Thoracic aorta (tissue), 2 donors: ENCODE measurements around the gene ST6GALNAC4. TPM values are rescaled to one million over a fixed set of nuclear protein-coding genes. Genes with fewer than 3 reads are reported as not detected.

Experiments used
- ATAC-seq: fragments of 150-250 bp; one replicate; pipeline ENCODE4 v1.8.0; 2017; ENCODE audit warnings: low read depth; ENCODE audit not compliant: insufficient number of reproducible peaks, low FRiP score
- DNase-seq: peaks from one replicate; pipeline ENCODE4 v3.0.0-alpha.2; 2020; ENCODE audit warnings: low spot score
- H3K27ac ChIP-seq, 2 donors: fragments of 200-600 bp; sonication (generic); 1 replicate in 1 of 2; 2 replicates in 1 of 2; pipeline ENCODE4 v1.5.1; 2016; ENCODE audit warnings: mild to moderate bottlenecking in 2 of 2, moderate library complexity in 2 of 2
- H3K27me3 ChIP-seq: fragments of 200-600 bp; sonication (generic); replicated peaks from 2 replicates; pipeline ENCODE4 v1.6.0; 2016; ENCODE audit warnings: mild to moderate bottlenecking; ENCODE audit not compliant: insufficient read depth
- H3K36me3 ChIP-seq: fragments of 200-600 bp; sonication (generic); one replicate; pipeline ENCODE4 v1.5.1; 2016
- H3K4me1 ChIP-seq, 2 donors: fragments of 200-600 bp; sonication (generic); 1 replicate in 1 of 2; 2 replicates in 1 of 2; pipeline versions ENCODE4 v1.5.1 to v1.6.0; 2016; ENCODE audit warnings: low read depth in 2 of 2, mild to moderate bottlenecking in 1 of 2; ENCODE audit not compliant: control insufficient read depth in 1 of 2
- H3K4me3 ChIP-seq: fragments of 200-600 bp; sonication (generic); 2 replicates; pipeline ENCODE4 v1.5.1; 2016; ENCODE audit warnings: mild to moderate bottlenecking
- H3K9me3 ChIP-seq: fragments of 200-600 bp; sonication (generic); 2 replicates; pipeline ENCODE4 v1.5.1; 2016
- total RNA-seq, 2 donors: library from RNA; depleted of rRNA; stranded (reverse); fragments of >200 nt; gene quantifications; one replicate each; pipeline versions ENCODE4 v1.1.0 to v1.2.3, GENCODE V29; 2016
- TF ChIP-seq, protein P1 (sequence below): fragments of 200-600 bp; sonication (generic); IDR thresholded peaks from one replicate; pipeline ENCODE4 v1.5.1; 2019; ENCODE audit warnings: antibody characterized with exemption

ST6GALNAC4 gene
- total RNA-seq, 2 donors from 2014 or later: 45.0 to 61.2 TPM

DNA sequence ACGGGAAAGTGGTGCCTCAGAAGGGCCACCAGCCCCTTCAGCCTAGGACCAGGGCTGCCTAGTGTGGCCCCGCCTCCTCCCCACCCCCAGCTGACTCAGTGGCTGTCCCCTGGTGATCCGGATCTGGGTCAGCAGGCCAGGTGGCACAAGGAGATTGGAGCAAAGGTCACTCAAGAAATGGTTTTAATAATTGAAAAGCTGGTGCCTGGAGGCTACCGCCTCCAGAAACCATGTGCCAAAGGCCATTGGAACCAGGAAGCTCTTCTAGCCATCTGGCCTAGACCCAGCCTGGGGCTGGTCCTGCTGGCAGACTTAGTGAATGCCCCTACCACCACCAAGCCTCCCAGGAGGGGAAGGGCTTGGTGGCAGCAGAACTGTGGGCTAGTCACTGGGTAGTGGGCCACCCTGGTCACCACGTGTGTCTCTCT is 1.5 kb downstream of the ST6GALNAC4 start:
- DNase-seq (no peak), ATAC-seq (no peak)
- Histone ChIP-seq H3K27ac (no peak overlapping the region), H3K27me3 (no peaks in the 10 kb centered on the region), H3K36me3 (peaks cover 9% of the 10 kb centered on the region), H3K9me3 (no peaks in the 10 kb centered on the region), H3K4me3 (peak overlapping the region; percentile 88), H3K4me1 (peaks cover 27 to 50% of the 10 kb centered on the region in 2 donors)
- TF ChIP-seq, protein P1, sequence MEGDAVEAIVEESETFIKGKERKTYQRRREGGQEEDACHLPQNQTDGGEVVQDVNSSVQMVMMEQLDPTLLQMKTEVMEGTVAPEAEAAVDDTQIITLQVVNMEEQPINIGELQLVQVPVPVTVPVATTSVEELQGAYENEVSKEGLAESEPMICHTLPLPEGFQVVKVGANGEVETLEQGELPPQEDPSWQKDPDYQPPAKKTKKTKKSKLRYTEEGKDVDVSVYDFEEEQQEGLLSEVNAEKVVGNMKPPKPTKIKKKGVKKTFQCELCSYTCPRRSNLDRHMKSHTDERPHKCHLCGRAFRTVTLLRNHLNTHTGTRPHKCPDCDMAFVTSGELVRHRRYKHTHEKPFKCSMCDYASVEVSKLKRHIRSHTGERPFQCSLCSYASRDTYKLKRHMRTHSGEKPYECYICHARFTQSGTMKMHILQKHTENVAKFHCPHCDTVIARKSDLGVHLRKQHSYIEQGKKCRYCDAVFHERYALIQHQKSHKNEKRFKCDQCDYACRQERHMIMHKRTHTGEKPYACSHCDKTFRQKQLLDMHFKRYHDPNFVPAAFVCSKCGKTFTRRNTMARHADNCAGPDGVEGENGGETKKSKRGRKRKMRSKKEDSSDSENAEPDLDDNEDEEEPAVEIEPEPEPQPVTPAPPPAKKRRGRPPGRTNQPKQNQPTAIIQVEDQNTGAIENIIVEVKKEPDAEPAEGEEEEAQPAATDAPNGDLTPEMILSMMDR: no peak

DNA sequence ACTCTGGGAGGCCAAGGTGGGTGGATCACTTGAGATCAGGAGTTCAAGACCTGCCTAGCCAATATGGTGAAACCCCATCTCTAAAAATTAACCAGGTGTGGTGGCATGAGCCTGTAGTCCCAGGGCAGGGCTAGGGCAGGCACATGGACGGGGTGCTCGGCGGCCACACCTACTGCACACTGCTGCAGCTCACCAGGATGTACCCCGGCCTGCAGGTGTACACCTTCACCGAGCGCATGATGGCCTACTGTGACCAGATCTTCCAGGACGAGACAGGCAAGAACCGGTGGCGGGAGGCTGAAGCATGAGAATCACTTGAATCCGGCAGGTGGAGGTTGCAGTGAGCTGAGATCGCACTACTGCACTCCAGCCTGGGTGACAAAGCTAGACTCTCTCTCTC is 3.2 kb downstream of the ST6GALNAC4 start:
- peaks cover 14% of the 10 kb centered on the region for H3K36me3 ChIP-seq
- H3K9me3 ChIP-seq: no peaks in the 10 kb centered on the region
- no peak overlapping the region for H3K27ac ChIP-seq
- H3K4me3 ChIP-seq: no peak overlapping the region
- TF ChIP-seq, protein P1: no peak
- no peaks in the 10 kb centered on the region for H3K27me3 ChIP-seq
- peaks cover 16 to 36% of the 10 kb centered on the region in 2 donors for H3K4me1 ChIP-seq
- ATAC-seq: no peak
- no peak for DNase-seq

DNA sequence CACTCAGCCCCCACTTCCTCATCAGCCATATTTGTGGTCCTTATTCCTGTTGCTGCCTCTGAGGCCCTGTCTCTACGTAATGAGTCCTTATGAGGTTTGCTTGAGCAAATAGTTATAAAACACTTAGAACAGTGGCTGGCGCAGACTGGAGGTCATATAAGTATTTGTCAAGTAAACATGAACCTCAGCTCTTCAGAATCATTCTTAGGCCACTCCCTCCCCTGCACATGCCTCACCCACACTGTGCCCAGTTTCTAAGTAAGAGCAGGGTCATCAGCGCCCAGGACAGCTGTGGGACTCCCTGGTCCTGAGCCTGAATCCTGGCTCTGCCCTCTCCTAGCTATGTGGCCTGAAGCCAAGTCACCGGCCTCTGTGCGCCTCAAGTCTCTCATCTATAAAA is 4.0 kb downstream of the ST6GALNAC4 start:
- DNase-seq (no peak), ATAC-seq (no peak)
- TF ChIP-seq, protein P1: no peak
- Histone ChIP-seq H3K4me1 (peaks cover 9 to 28% of the 10 kb centered on the region in 2 donors), H3K27ac (no peak overlapping the region), H3K36me3 (peaks cover 21% of the 10 kb centered on the region), H3K4me3 (no peak overlapping the region), H3K9me3 (no peaks in the 10 kb centered on the region), H3K27me3 (no peaks in the 10 kb centered on the region)

DNA sequence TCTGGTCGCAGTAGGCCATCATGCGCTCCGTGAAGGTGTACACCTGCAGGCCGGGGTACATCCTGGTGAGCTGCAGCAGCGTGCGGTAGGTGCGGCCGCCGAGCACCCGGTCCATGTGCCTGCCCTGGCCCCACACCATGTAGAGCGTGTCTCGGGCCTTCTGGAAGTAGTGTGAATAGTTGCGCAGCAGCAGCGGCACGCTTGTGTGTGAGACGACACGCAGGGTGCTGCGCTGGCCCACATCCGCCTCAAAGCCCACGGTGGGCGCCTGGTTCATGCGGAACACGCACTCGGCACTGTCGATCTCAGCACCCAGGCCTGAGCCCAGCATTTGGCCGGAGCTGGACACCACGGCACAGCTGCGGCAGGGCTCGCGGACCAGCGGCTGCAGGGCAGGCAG is 4.5 kb downstream of the ST6GALNAC4 start:
- Histone ChIP-seq H3K9me3 (no peaks in the 10 kb centered on the region), H3K36me3 (peaks cover 21% of the 10 kb centered on the region), H3K4me3 (no peak overlapping the region), H3K27ac (no peak overlapping the region), H3K27me3 (no peaks in the 10 kb centered on the region), H3K4me1 (peaks cover 6 to 23% of the 10 kb centered on the region in 2 donors)
- DNase-seq (no peak), ATAC-seq (no peak)
- TF ChIP-seq, protein P1: no peak

DNA sequence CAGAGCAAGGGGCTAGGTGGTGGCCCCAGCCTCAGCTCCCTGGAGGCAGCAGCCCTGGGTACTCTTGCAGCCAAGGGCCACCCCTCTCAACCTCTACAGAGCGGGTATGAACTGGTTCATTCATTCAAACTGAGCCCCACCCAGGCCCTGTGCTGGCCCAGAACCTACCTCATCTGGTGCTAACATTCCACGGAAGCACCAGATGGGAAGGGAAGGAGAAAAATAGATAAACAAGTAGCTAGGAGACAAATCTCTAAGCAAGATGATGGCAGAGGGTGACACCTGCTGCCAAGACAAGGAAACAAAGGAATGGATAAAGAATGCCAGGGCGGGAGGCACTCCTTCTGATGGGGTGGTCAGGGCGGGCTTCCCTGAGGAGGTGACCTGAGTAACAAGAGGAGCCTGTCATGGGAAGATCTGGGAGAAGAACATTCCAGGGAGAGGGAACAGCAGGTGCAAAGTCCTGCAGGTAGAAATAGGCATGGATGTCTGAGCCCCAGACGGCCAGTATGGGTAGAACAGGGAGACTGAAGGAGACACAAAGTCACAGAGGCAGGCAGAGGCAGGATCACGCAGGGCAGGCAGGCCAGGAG is 6.1 kb downstream of the ST6GALNAC4 start:
- H3K9me3 ChIP-seq: no peaks in the 10 kb centered on the region
- no peak for DNase-seq
- TF ChIP-seq, protein P1: no peak
- peaks cover 20 to 31% of the 10 kb centered on the region in 2 donors for H3K4me1 ChIP-seq
- ATAC-seq: no peak
- no peak overlapping the region for H3K27ac ChIP-seq
- no peaks in the 10 kb centered on the region for H3K27me3 ChIP-seq
- no peak overlapping the region for H3K4me3 ChIP-seq
- peaks cover 21% of the 10 kb centered on the region for H3K36me3 ChIP-seq
